Ishikawa (cell line): ENCODE results near the gene GPR148.

Experiments
- CEBPB ChIP-seq: IDR thresholded peaks from 2 replicates; pipeline ENCODE4 v1.6.1; 2012
- CREB1 ChIP-seq: IDR thresholded peaks from 2 replicates; pipeline ENCODE4 v1.6.1; 2012; ENCODE audit warnings: low read depth
- EGR1 ChIP-seq: IDR thresholded peaks from 2 replicates; pipeline ENCODE4 v1.6.1; 2012
- EP300 ChIP-seq: IDR thresholded peaks from 2 replicates; pipeline ENCODE4 v1.6.1; 2012; ENCODE audit warnings: borderline replicate concordance
- FOXM1 ChIP-seq: IDR thresholded peaks from 2 replicates; pipeline ENCODE4 v1.6.1; 2012; ENCODE audit warnings: low read depth, borderline replicate concordance
- NFIC ChIP-seq: IDR thresholded peaks from 2 replicates; pipeline ENCODE4 v1.6.1; 2012
- RAD21 ChIP-seq: IDR thresholded peaks from 2 replicates; pipeline ENCODE4 v1.6.1; 2012; ENCODE audit warnings: low read depth
- REST ChIP-seq: IDR thresholded peaks from 2 replicates; pipeline ENCODE4 v1.6.1; 2012; ENCODE audit warnings: low read depth, mild to moderate bottlenecking
- TAF1 ChIP-seq: IDR thresholded peaks from 2 replicates; pipeline ENCODE4 v1.6.1; 2012; ENCODE audit warnings: low read depth, mild to moderate bottlenecking
- TCF12 ChIP-seq: IDR thresholded peaks from 2 replicates; pipeline ENCODE4 v1.6.1; 2012; ENCODE audit warnings: low read depth
- TEAD4 ChIP-seq: IDR thresholded peaks from 2 replicates; pipeline ENCODE4 v1.6.1; 2012
- USF1 ChIP-seq: IDR thresholded peaks from 2 replicates; pipeline ENCODE4 v1.6.1; 2012
- YY1 ChIP-seq: IDR thresholded peaks from 2 replicates; pipeline ENCODE4 v1.6.1; 2012; ENCODE audit warnings: low read depth
- ZBTB7A ChIP-seq: IDR thresholded peaks from 2 replicates; pipeline ENCODE4 v1.6.1; 2012; ENCODE audit warnings: low read depth
- TF ChIP-seq, protein P1 (sequence below): IDR thresholded peaks from 2 replicates; pipeline ENCODE4 v1.6.1; 2012

The GPR148 gene, protein sequence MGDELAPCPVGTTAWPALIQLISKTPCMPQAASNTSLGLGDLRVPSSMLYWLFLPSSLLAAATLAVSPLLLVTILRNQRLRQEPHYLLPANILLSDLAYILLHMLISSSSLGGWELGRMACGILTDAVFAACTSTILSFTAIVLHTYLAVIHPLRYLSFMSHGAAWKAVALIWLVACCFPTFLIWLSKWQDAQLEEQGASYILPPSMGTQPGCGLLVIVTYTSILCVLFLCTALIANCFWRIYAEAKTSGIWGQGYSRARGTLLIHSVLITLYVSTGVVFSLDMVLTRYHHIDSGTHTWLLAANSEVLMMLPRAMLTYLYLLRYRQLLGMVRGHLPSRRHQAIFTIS

DNA sequence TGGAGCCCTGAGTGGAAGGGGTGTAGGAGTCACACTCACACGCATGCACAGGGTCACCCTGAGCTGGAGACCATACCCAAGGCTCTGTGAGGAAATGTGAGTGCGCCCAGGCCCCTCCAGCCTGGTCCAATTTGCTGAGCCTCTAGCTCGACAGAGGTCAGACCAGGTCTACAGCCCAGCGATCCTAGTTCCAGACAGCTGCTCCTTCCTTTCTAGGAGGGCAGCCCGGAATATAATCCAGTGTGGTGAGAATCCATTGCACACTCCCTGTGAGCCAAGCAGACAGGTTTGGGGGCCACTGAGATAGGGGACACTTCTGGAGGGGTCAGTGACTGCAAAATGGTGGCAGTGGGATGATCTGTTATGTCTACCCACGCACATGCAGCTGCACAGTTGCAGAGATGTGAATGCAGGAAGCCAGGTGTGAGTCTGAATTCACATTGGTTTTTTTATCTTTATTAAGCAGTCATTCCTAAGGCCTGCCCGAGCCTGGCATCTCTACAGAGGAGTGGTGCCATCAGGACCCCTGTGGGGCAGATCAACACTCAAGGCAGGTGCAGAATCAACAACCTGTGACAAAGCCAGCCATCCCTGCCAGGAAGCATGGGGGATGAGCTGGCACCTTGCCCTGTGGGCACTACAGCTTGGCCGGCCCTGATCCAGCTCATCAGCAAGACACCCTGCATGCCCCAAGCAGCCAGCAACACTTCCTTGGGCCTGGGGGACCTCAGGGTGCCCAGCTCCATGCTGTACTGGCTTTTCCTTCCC is at the start of gene GPR148:
Gene GPR148 (plus strand): TSS at position 522 of the 768 bp plus-strand sequence. CDS start 82 bp downstream, at position 604.
- TF ChIP-seq, protein P1, sequence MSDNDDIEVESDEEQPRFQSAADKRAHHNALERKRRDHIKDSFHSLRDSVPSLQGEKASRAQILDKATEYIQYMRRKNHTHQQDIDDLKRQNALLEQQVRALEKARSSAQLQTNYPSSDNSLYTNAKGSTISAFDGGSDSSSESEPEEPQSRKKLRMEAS: no peak
- TF ChIP-seq TAF1: no peak
- peak; percentile 82 for TF ChIP-seq NFIC
- no peak for TF ChIP-seq YY1
- no peak for TF ChIP-seq CEBPB
- 0 out of 2 replicates have a peak, but pooled peaks have one; percentile 19 for TF ChIP-seq EP300
- TF ChIP-seq EGR1: no peak
- TF ChIP-seq USF1: no peak
- TF ChIP-seq RAD21: no peak
- TF ChIP-seq TCF12: peak; percentile 59; the same call in 1 of the 2 replicates
- TF ChIP-seq FOXM1: no peak
- TF ChIP-seq CREB1: no peak
- no peak for TF ChIP-seq TEAD4
- no peak for TF ChIP-seq REST
- TF ChIP-seq ZBTB7A: no peak

GRCh38 chr2:130693474-130693873 is 35.4 kb upstream of the GPR148 start:
- peak; percentile 46 for TF ChIP-seq RAD21

DNA sequence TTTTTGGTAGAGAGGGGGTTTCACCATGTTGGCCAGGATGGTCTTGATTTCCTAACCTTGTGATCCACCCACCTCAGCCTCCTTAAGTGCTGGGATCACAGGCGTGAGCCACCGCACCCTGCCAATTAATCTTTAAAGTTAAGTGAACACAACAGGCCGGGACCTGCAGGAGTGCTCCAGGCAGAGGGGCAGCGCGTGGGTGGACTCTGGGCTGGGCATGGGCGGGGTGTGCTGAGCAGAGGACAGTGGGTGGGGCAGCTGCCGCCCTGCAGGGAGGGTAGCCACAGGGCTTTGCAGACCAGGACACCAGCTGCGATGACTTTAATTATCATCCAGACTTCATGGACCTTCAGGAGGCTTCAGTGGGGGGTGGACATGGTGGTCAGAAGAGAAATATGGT is 8.8 kb upstream of the GPR148 start:
- TF ChIP-seq NFIC (no peak), EGR1 (peak; percentile 71)

GRCh38 chr2:130720528-130720927 is 8.3 kb upstream of the GPR148 start:
- TF ChIP-seq ZBTB7A: no peak
- no peak for TF ChIP-seq TEAD4
- no peak for TF ChIP-seq TCF12
- no peak for TF ChIP-seq TAF1
- TF ChIP-seq RAD21: no peak
- TF ChIP-seq, protein P1: no peak
- TF ChIP-seq CEBPB: no peak
- TF ChIP-seq EP300: no peak
- TF ChIP-seq REST: no peak

- TF ChIP-seq TAF1 (no peak), REST (no peak), YY1 (no peak), EP300 (no peak), EGR1 (no peak), ZBTB7A (no peak), FOXM1 (no peak), RAD21 (no peak), CREB1 (no peak), NFIC (no peak), TCF12 (no peak), TEAD4 (no peak), CEBPB (no peak), USF1 (no peak)
- TF ChIP-seq, protein P1: no peak
Observed at GRCh38 chr2:130724455-130724854, 4.4 kb upstream of the GPR148 start.
